HPDE6-E6E7 (cell line): Measurements from ENCODE around the gene BEND6.
"Not testable (repeated sequence)": the region's sequence is repeated elsewhere in the genome, so short reads cannot be mapped to it uniquely, and the experiment has no call there.

Experiments
- DNase-seq: peaks from one replicate; pipeline ENCODE4 v3.0.0; 2011; ENCODE audit warnings: missing footprints; ENCODE audit errors: extremely low spot score

Gene BEND6

GRCh38 chr6:57033228-57033627, 78.3 kb downstream of the BEND6 start:
- DNase-seq: no peak

- DNase-seq: no peak
Measured at GRCh38 chr6:57035549-57035948, 80.6 kb downstream of the BEND6 start.

GRCh38 chr6:57038906-57039305, 84.0 kb downstream of the BEND6 start:
- no peak for DNase-seq

GRCh38 chr6:57040011-57040410, 85.1 kb downstream of the BEND6 start:
- DNase-seq: no peak

GRCh38 chr6:57044061-57044460, 89.2 kb downstream of the BEND6 start:
- not testable (repeated sequence) for DNase-seq

GRCh38 chr6:57044568-57044967, 89.7 kb downstream of the BEND6 start:
- DNase-seq: no peak

GRCh38 chr6:57046332-57047256, 91.7 kb downstream of the BEND6 start, which contains the start of gene KIAA1586:
KIAA1586 (plus strand) TSS chr6:57046693; CDS start chr6:57046756, 63 bp downstream.
- DNase-seq: peak; percentile 77

- not testable (repeated sequence) for DNase-seq
Measured at GRCh38 chr6:57047257-57047585, 92.3 kb downstream of the BEND6 start.

- DNase-seq: not testable (repeated sequence)
Measured at GRCh38 chr6:57047859-57048258, 93.0 kb downstream of the BEND6 start.

GRCh38 chr6:57048577-57048976, 93.7 kb downstream of the BEND6 start:
- DNase-seq: no peak

GRCh38 chr6:57063847-57064246, 108.9 kb downstream of the BEND6 start:
- DNase-seq: no peak

- DNase-seq: no peak
Measured at GRCh38 chr6:57064809-57065208, 109.9 kb downstream of the BEND6 start.

GRCh38 chr6:57068061-57068460, 113.2 kb downstream of the BEND6 start:
- no peak for DNase-seq

- DNase-seq: no peak
Measured at GRCh38 chr6:57069228-57069627, 114.3 kb downstream of the BEND6 start.

GRCh38 chr6:57069920-57070331, 115.0 kb downstream of the BEND6 start:
- DNase-seq: no peak

- DNase-seq: no peak
Measured at GRCh38 chr6:57072108-57072507, 117.2 kb downstream of the BEND6 start.

GRCh38 chr6:57074383-57074782, 119.5 kb downstream of the BEND6 start:
- no peak for DNase-seq

- no peak for DNase-seq
Measured at GRCh38 chr6:57075092-57075491, 120.2 kb downstream of the BEND6 start.
